Lower lobe of right lung (tissue), 2 donors: Measurements from ENCODE around the gene ZNF329. TPM values are rescaled to one million over a fixed set of nuclear protein-coding genes. Genes with fewer than 3 reads are reported as not detected.
"Not testable (repeated sequence)": the region's sequence is repeated elsewhere in the genome, so short reads cannot be mapped to it uniquely, and the experiment has no call there.

Source experiments
- ATAC-seq, 2 donors: fragments of 200-7000 bp; cut with Tn5 transposase; one replicate each; pipeline ENCODE4 v1.9.1; 2020 to 2022; ENCODE audit warnings: mild to moderate bottlenecking in 2 of 2, moderate library complexity in 2 of 2
- DNase-seq: peaks from one replicate; pipeline ENCODE4 v3.0.0-alpha.2; 2020
- H3K27ac ChIP-seq: fragments of 200-600 bp; one replicate; pipeline ENCODE4 v1.8.0; 2022
- H3K27me3 ChIP-seq: fragments of 200-600 bp; one replicate; pipeline ENCODE4 v1.8.0; 2022; ENCODE audit warnings: low read depth
- H3K36me3 ChIP-seq: fragments of 200-600 bp; one replicate; pipeline ENCODE4 v1.8.0; 2022; ENCODE audit warnings: mild to moderate bottlenecking
- H3K4me1 ChIP-seq: fragments of 200-600 bp; one replicate; pipeline ENCODE4 v1.8.0; 2022
- H3K4me3 ChIP-seq: fragments of 200-600 bp; one replicate; pipeline ENCODE4 v1.8.0; 2022; ENCODE audit warnings: mild to moderate bottlenecking
- H3K9me3 ChIP-seq: fragments of 200-600 bp; one replicate; pipeline ENCODE4 v1.8.0; 2022
- CTCF ChIP-seq: fragments of 200-600 bp; IDR thresholded peaks from one replicate; pipeline ENCODE4 v1.8.0; 2022; ENCODE audit warnings: antibody characterized with exemption, mild to moderate bottlenecking
- intact Hi-C: fragments of 100-400 bp; cut with DNase I; formaldehyde crosslinking; loops from one replicate; pipeline ENCODE4 v1.11.0; 2022
- total RNA-seq: library from RNA; stranded (reverse); fragmentation: NEBNext Ultra II Directional; extraction: Animal tissue kit (Norgen Biotek cat#: 25700); gene quantifications from one replicate; pipeline ENCODE4 v1.2.1, GENCODE V29; 2021
- donor health status: DM: no; HTN: yes; CAD: no; lungs with severe emphysema.

The ZNF329 gene
- total RNA-seq, 1 donor from 2014 or later, result 5.8 TPM

- peak overlapping the region; percentile 90 for H3K27ac ChIP-seq
- H3K9me3 ChIP-seq, result peaks cover 6% of the 10 kb centered on the region
- intact Hi-C loops, result loop anchor here (5.0 kb wide), 1 partner anchor 133 kb away; no protein-coding TSS in a partner anchor
- H3K4me3 ChIP-seq, result peak overlapping the region; percentile 92
- peak; percentile 98 to 99 for ATAC-seq
- peak; percentile 95 for TF ChIP-seq CTCF
- no peaks in the 10 kb centered on the region for H3K27me3 ChIP-seq
- H3K36me3 ChIP-seq, result no peaks in the 10 kb centered on the region
- H3K4me1 ChIP-seq, result peaks cover 20% of the 10 kb centered on the region
- peak; percentile 96 for DNase-seq
Observed at GRCh38 chr19:58154679-58155648, 4.4 kb upstream of the ZNF329 start.

- no peak for TF ChIP-seq CTCF
- Histone ChIP-seq H3K27me3 (no peaks in the 10 kb centered on the region), H3K27ac (peak overlapping the region; percentile 90), H3K36me3 (no peaks in the 10 kb centered on the region), H3K9me3 (peaks cover 6% of the 10 kb centered on the region), H3K4me1 (peaks cover 26% of the 10 kb centered on the region), H3K4me3 (peak overlapping the region; percentile 92)
- intact Hi-C loops, result no loop called here
- DNase-seq (peak; percentile 48), ATAC-seq (peak; percentile 43 to 44)
Observed at GRCh38 chr19:58154287-58154678, 3.7 kb upstream of the ZNF329 start.

- intact Hi-C loops, result no loop called here
- H3K27ac ChIP-seq, result no peak overlapping the region
Observed at GRCh38 chr19:58153386-58153785, 2.8 kb upstream of the ZNF329 start.

GRCh38 chr19:58147475-58147874 lies 3.1 kb downstream of the ZNF329 start:
- H3K27ac ChIP-seq, DNase-seq, ATAC-seq, H3K36me3 ChIP-seq, intact Hi-C loops, H3K27me3 ChIP-seq, H3K4me3 ChIP-seq, H3K4me1 ChIP-seq: not testable (repeated sequence)
- H3K9me3 ChIP-seq, result peaks cover 50% of the 10 kb centered on the region

More at GRCh38 chr19:58153386-58153785, 2.8 kb upstream of the ZNF329 start:
- peaks cover 12% of the 10 kb centered on the region for H3K9me3 ChIP-seq
- TF ChIP-seq CTCF, result no peak
- no peak overlapping the region for H3K4me3 ChIP-seq
- no peaks in the 10 kb centered on the region for H3K36me3 ChIP-seq
- H3K27me3 ChIP-seq, result no peaks in the 10 kb centered on the region
- DNase-seq (no peak), ATAC-seq (no peak)
- peaks cover 26% of the 10 kb centered on the region for H3K4me1 ChIP-seq

GRCh38 chr19:58145849-58146248 lies 4.7 kb downstream of the ZNF329 start:
- no peak overlapping the region for H3K27ac ChIP-seq
- H3K4me3 ChIP-seq, result no peak overlapping the region
- H3K9me3 ChIP-seq, result peaks cover 66% of the 10 kb centered on the region
- no peak for TF ChIP-seq CTCF
- no peak for ATAC-seq
- DNase-seq, result no peak
- H3K36me3 ChIP-seq, result peaks cover 19% of the 10 kb centered on the region
- intact Hi-C loops, result no loop called here
- H3K27me3 ChIP-seq, result no peaks in the 10 kb centered on the region
- peaks cover 8% of the 10 kb centered on the region for H3K4me1 ChIP-seq

GRCh38 chr19:58134244-58134643 lies 16.3 kb downstream of the ZNF329 start:
- H3K27ac ChIP-seq, result no peak overlapping the region
- H3K4me3 ChIP-seq, result no peak overlapping the region
- H3K4me1 ChIP-seq, result no peaks in the 10 kb centered on the region
- peaks cover 100% of the 10 kb centered on the region for H3K9me3 ChIP-seq
- DNase-seq (no peak), ATAC-seq (no peak)
- no peaks in the 10 kb centered on the region for H3K27me3 ChIP-seq
- TF ChIP-seq CTCF, result no peak
- H3K36me3 ChIP-seq, result peaks cover 36% of the 10 kb centered on the region
- intact Hi-C loops, result no loop called here
